22Rv1 (cell line): ENCODE results near the gene DNMT3B.

Source experiments
- H3K27ac ChIP-seq: fragments of 450-650 bp; 2 replicates; pipeline ENCODE4 v1.5.1; 2017
- CTCF ChIP-seq: fragments of 450-650 bp; IDR thresholded peaks from 2 replicates; pipeline ENCODE4 v1.5.1; 2017; ENCODE audit warnings: mild to moderate bottlenecking
- ZFX ChIP-seq: fragments of 450-650 bp; IDR thresholded peaks from 2 replicates; pipeline ENCODE4 v1.6.1; 2017; ENCODE audit warnings: antibody characterized with exemption, borderline replicate concordance

Gene DNMT3B

DNA sequence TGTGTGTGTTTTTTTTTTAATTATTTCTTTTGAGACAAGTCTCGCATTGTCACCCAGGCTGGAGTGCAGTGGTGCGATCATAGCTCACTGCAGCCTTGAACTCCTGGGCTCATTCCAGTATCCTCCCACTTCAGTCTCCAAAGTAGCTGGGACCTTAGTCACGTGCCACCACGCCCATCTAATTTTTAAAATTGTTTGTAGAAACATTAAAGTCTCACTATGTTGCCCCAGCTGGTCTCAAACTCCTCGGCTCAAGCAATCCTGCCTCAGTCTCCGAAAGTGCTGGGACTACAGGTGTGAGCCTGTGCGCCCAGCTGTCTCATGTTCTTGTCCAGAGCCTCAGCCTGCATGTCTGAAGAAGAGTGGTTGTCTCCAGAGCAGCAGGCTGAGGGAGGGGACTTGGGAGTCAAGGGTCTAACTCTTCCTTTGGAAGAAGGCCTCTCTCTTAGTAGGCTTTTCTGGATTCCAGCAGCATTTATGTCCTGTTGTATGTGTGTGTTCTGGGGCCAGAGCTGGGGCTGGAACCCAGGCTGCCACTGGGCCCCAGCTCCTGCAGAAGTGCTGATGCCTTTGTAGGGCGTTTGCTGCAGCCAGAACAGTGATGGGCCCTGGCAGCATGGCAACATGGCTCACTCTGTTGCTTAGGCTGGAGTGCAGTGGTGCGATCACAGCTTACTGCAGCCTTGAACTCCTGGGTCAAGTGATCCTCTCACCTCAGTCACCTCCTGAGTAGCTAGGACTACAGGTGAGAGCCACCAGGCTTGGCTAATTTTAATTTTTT is 5.4 kb downstream of the DNMT3B start:
- no peak for TF ChIP-seq ZFX
- TF ChIP-seq CTCF: no peak
- no peak overlapping the region for H3K27ac ChIP-seq

- TF ChIP-seq ZFX (no peak), CTCF (no peak)
- no peak overlapping the region for H3K27ac ChIP-seq
Observed at GRCh38 chr20:32772046-32772445, 9.9 kb downstream of the DNMT3B start.

DNA sequence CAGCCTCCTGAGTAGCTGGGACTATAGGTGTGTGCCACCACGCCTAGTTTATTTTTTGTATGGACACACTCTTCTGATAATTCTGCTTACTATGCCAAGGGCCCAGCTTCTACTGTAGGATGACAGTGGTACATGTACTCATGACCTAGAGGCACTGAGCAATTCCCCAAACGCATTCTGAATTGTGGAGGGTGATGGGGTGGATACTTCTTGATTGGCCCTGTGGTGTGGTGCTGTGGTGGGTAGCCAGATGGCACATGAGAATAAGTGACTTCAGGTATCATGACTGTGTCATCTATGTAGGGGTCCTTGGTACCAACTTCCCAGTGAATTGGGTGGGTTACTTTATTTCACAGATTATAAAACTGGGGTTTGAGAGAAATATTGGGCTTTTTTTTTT is 11.0 kb downstream of the DNMT3B start:
- TF ChIP-seq CTCF (no peak), ZFX (no peak)
- H3K27ac ChIP-seq: no peak overlapping the region

GRCh38 chr20:32773855-32774254 is 11.7 kb downstream of the DNMT3B start:
- no peak for TF ChIP-seq CTCF
- no peak for TF ChIP-seq ZFX
- H3K27ac ChIP-seq: no peak overlapping the region

DNA sequence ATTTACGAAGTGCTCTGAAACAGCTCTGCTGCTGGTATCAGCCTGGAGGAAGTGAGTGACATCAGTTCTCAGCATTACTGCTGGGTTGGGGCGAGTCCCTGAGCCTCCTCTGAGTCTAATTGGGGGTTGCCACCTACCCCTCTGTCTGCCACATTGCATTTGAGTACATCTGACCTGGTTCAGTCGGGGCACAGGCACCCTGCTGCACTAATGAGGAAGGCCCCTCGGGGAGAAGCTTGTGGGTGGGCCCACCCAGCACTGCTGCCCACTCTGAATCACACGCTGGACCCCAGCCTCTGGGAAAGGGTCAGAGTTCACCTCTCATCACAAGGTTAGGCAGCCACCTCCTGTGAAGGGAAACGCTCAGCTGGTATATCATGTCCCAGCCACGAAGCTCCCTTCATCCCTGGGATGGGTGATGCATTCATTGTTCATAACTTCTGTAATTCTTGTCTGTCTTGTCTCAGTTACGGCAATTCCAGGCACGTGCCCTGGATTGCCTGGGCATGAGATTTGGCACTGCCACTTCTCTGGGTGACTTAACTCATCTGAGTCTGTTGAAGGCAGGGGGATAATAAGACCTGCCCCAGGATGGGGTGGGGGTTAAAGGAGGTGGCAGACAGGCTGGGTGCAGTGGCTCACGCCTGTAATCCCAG is 13.3 kb downstream of the DNMT3B start:
- no peak for TF ChIP-seq ZFX
- no peak for TF ChIP-seq CTCF
- no peak overlapping the region for H3K27ac ChIP-seq

DNA sequence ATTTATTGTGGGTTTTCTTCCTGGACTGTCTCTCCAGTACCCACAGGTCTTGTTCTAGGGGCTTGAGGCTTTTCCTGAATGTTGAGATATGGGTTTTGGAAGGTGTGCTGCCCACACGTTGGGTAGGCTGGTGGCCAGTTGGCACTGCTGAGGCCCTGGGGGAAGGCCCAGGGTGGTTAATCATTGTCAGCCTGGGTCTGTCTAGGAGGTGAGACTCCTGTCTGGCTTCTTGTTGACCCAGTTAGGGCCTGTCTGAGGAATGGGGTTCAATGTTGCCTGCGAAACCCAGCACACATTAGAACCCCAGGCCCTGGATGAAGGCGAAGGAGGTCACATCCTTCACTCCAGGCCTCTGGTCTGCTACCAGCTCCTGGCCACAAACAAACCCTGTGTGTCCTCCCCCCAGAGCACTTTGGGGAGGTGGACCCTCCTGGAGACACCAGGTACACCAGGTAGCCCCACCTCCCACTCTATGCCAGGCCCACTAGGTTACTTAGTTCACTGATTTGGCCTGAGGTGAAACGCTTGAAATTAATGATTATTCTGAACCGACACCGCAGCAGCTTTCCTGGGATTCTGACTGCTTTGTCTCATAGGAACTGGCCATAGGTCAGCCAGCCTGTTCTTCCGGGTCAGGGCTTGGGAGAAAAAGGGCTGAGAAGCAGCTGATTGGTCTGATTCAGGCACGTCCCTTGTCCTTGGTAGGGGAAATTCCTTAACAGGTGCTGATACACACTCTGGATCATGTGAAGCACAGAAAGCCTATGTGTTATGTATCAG is 15.2 kb downstream of the DNMT3B start:
- TF ChIP-seq ZFX (no peak), CTCF (no peak)
- H3K27ac ChIP-seq: peak overlapping the region; percentile 72
